ENCODE data around the gene ACAN.

Gene ACAN

DNA sequence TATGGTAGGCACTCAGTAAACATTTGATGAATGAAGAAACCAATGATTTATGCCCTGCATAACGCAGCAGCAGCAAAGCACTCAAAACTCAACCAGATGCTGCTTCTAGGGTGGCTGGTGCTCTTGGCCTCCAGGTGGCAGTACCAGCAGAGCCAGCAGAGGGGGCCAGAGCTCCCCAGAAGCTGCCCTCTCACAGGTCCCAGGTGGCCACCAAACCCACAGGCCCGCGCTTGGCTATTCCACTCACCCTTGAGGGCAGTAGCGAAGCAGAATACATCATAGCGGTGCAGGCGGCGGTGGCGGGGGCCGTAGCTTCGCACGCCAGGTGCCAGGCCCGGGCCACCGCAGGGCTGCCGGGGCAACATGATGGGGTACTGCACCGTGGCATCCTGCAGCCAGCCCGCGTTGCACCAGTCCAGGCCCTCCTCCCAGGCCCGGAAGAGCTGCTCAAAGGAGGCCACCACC, 75.5 kb downstream of the ACAN start:
- DNase-seq: peak; percentile 69

- no peak for DNase-seq
These were observed 77.9 kb downstream of the ACAN start for GRCh38 chr15:88880944-88881740.

DNA sequence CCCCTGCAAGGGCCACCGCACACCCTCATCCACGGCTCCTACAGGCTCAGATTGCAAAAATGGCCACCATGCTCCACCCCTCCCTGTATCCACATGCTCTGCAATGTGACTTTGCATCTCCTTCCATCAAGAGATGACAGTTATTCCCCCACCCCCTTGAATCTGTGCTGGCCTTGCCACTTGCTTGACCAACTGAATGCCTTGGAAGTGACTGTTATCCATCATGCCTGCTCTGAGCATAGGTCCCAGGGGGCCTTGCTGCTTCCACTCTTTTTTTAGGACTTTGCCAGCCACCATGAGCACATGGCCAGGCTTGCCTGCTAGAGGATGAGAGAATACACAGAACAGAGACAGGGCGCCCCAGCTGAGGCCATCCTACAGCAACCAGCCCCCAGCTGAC, 78.5 kb downstream of the ACAN start:
- DNase-seq: peak; percentile 94

- peak; percentile 86 for DNase-seq
These were observed 79.5 kb downstream of the ACAN start for GRCh38 chr15:88882785-88883184.

DNA sequence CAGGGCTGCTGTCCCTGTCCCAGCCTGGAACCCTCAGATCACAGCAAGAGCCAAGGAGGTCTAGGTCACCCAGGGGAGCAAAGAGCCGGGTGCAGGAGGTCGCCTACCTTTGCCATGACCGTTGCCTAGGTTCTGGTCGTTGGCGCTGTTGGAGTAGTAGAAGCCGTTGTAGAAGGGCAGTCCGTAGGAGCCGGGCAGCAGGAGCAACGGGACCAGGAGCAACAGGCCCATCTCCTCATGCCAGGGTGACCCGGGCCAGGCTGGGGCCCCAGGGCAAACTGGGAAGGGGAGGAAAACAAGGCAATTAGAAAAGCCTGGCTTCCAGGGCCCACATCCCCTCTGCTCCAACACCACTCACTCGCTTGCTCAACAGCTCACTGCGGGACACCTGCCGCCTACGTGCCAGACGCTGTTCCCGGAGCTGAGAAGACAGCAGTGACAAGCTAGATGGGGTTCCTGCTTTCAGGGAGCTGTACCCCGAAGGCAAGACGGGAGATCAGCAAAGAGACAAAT, 83.9 kb downstream of the ACAN start:
- DNase-seq: no peak

DNA sequence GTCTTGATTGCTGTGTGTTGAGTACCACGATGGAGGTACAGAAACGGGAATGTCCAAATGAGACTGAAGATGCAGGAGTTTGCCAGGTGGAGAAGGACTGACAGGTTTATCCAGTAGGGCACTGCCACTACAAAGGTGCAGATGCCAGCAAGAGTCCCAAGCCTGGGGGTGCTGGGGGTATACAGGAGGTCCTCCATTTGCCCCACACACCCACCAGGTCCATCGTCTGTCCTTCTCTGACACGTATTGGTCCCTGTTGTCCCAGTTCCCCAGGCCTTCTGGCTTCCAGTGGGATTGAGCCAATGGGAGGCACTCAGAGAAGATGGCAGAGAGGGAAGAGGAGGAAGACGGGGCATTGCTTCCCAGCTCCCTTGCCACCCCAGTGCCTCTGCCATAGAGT, 85.5 kb downstream of the ACAN start:
- no peak for DNase-seq

GRCh38 chr15:88890495-88890894, 87.3 kb downstream of the ACAN start:
- DNase-seq: peak; percentile 89

GRCh38 chr15:88891540-88892254, 88.5 kb downstream of the ACAN start:
- no peak for DNase-seq

DNA sequence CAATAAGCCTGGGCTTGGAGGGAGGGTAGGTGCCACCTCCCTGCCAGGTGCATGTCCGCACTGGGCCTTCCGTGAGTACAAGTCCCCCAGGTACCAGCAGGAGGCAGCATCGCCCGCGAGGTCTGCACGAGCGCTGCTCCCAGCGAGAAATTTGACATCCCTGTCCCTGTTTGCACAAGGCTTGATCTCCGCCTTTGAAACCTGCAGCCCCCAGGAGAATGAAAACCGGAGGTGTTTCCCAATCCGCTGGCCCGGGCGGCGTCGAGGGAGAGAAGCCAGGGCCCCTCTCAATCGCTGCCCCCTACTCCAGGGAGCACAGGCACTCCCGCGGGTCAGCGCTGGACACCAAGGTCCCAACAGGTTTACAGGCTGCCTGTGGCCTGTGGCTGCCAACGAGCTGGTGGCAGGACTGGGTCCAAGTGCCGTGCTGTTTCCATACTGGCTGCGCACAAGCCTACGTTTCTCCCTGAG, 91.1 kb downstream of the ACAN start:
- DNase-seq: no peak

DNA sequence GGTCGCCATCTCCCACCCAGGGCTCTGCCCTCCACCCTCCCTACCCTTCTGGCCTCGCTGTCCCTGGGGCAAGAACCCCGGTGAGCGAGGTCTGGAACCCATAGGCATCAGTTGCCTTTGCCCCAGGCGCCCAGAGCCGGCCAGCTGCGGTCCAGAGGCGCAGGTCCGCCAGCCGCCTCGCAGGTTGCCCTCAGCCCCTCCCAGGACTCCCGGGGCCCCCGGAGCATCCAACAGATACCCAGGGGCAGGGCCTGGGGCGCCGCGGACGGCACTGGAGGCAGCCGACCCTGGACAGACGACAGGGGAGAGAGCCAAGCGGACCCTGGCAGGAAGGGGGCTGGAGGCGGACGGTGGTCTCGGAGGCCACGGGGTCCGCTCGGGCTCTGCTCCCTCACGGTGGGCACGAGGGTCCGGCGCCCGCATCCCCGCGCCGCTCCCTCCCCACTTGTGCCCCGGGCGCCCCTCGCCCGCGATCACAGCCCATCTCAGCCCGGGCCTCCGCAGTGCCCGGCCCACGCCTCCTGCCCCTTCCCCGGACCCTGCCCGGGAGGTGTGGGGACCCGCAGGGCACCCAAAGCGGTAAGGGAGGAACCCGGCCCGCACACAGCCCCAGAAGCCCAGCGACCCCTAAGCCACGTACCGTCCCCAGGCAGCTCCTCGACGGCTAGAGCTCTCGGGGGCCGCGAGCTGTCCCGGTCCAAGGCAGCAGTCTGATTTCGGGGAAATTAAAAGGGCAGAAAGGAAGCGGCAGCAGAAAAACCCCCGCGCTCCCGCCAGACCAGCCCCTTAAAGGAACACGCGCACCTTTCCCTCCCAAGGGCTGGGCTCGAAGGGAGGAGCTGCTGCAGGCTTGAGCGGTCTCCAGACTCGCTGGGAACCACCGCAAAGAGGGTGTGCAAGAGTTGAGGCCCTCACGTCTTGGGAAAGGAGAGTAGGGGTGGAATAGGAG, 91.9 kb downstream of the ACAN start, which contains the start of gene HAPLN3:
Gene HAPLN3 (minus strand): TSS at position 726 of the 949 bp plus-strand sequence. CDS start 8,246 bp downstream, outside the sequence.
- DNase-seq: peak; percentile 55

- DNase-seq: no peak
These were observed 93.2 kb downstream of the ACAN start for GRCh38 chr15:88896333-88897033.

- DNase-seq: no peak
These were observed 93.9 kb downstream of the ACAN start for GRCh38 chr15:88897142-88897455.

GRCh38 chr15:88897456-88898194, 94.4 kb downstream of the ACAN start:
- peak; percentile 83 for DNase-seq

DNA sequence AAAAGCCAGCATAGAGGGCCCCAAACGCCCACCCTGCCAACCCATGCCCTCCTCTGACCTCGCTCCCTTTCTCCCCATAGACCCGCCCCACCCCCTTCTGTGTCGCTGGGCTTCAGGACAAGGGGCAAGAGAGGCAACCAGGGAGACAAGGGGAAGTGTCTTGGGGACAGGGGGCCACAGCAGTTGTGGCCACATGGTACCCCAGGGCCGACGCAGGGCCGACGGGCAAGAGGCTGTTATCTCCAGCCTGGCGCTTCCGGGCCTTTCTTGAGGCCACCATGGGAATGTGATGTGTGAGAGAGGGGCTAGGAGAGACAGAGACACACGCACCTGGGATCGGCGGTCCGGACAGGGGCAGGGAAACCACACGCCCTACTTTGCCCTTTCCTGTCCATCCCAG, 95.5 kb downstream of the ACAN start:
- DNase-seq: no peak

DNA sequence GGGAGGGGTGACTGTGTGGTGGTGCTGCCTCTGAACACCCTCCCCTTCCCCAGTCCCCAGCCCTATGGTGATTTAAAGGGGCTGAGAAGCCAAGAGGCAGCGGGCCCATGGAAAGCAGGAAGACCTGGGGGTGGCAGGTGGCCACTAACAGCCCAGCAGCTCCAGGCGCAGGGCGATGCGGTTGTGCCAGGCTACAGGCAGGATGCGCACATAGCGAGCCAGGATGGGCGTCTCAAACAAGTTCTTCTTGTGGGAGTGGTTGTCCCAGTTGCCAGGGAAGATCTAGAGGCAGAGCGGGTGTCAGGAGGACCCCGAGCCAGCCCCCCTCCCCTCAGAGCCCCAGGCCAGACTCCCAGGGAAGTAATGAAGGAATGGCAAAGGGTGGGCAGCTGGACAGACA, 96.0 kb downstream of the ACAN start:
- DNase-seq: no peak

- DNase-seq: peak; percentile 94
These were observed 97.2 kb downstream of the ACAN start for GRCh38 chr15:88900309-88900981.

GRCh38 chr15:88900982-88901418, 97.8 kb downstream of the ACAN start:
- no peak for DNase-seq

- no peak for DNase-seq
These were observed 98.4 kb downstream of the ACAN start for GRCh38 chr15:88901508-88902220.

- DNase-seq: no peak
These were observed 99.1 kb downstream of the ACAN start for GRCh38 chr15:88902221-88902835.

All from fibroblast of skin of back (primary cell).